ENCODE data around the gene UROC1. TPM values are rescaled to one million over a fixed set of nuclear protein-coding genes. Genes with fewer than 3 reads are reported as not detected.
A peak's percentile ranks its signal among the peaks of the same experiment; 100 is the strongest.

The UROC1 gene
- total and polyA plus RNA-seq, 4 experiments from 2014 or later: not detected

DNA sequence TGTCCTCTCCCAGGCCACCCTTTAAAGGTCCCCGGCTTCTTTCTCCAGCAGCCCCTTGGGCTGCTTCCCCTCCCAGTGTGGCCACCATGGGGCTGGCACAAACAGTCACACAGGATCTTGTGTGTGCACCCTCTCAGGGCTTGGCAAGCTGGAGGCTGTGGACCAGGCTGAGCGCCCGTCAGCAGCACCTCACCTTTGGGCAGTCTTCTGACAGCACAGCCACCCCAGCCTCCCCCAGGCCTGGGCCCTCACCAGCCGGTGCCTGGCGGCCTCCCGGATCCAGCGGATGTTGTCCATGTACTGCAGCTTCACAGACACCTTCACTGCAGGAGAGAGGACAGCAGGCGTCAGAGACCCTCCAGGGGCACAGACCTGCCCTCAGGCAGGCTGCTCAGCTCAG is 21.8 kb downstream of the UROC1 start:
- CTCF ChIA-PET (ENCODE audit: partially characterized antibody): interaction anchor here (1.1 kb wide), 1 partner anchor 16 kb away, joined by 3 read pairs; no protein-coding TSS in a partner anchor

DNA sequence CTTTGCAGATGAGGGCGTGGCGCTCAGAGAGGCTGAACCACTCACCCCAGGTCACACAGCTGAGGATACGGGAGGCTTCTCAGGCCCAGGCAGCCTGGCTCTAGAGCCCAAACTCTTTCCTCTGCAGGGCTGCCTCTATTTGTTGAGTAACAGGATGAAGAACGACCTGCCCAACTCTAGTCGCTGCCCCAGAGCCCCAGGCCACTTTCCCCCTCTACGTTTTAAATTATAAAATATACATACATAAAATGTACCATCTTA is 22.7 kb downstream of the UROC1 start:
- Mint-ChIP-seq H3K4me1 (peaks cover 0 to 4% (median 1%) of the 10 kb centered on the region in 4 donors), H3K27me3 (peaks cover 0 to 2% of the 10 kb centered on the region in 2 donors), H3K36me3 (no peaks in the 10 kb centered on the region), H3K9me3 (no peaks in the 10 kb centered on the region), H3K27ac (no peak overlapping the region), H3K4me3 (no peak overlapping the region)
- CTCF ChIA-PET (ENCODE audit: partially characterized antibody): no interaction called here
- no peaks in the 10 kb centered on the region for H3K36me3 ChIP-seq (ENCODE audit: insufficient read depth, low read length)
- POLR2A ChIA-PET (ENCODE audit: partially characterized antibody): no interaction called here
- no peak overlapping the region for H3K4me3 ChIP-seq (ENCODE audit: low read length in 2 of 2)
- H3K9me3 ChIP-seq (ENCODE audit: control insufficient read depth in 1 of 2, low read length in 2 of 2): no peaks in the 10 kb centered on the region
- H3K4me1 ChIP-seq (ENCODE audit: insufficient read depth, low read length): no peaks in the 10 kb centered on the region
- DNase-seq: no peak
- intact Hi-C loops (cut with micrococcal nuclease): no loop called here
- H3K27ac ChIP-seq (ENCODE audit: low read depth, low read length): no peak overlapping the region
- H3K27me3 ChIP-seq (ENCODE audit: insufficient read depth, low read length): no peaks in the 10 kb centered on the region

More for the DNA sequence above, 21.8 kb downstream of the UROC1 start:
- intact Hi-C loops (cut with micrococcal nuclease): no loop called here
- no peaks in the 10 kb centered on the region for H3K27me3 ChIP-seq (ENCODE audit: insufficient read depth, low read length)
- H3K36me3 Mint-ChIP-seq: no peaks in the 10 kb centered on the region
- H3K4me3 ChIP-seq (ENCODE audit: low read length in 2 of 2): no peak overlapping the region
- no peaks in the 10 kb centered on the region for H3K4me1 ChIP-seq (ENCODE audit: insufficient read depth, low read length)
- no peak overlapping the region for H3K27ac ChIP-seq (ENCODE audit: low read depth, low read length)
- no peak overlapping the region for H3K4me3 Mint-ChIP-seq
- peaks cover 0 to 2% of the 10 kb centered on the region in 2 donors for H3K27me3 Mint-ChIP-seq
- H3K27ac Mint-ChIP-seq: no peak overlapping the region
- no peaks in the 10 kb centered on the region for H3K36me3 ChIP-seq (ENCODE audit: insufficient read depth, low read length)
- no peak for DNase-seq
- H3K9me3 Mint-ChIP-seq: no peaks in the 10 kb centered on the region
- peaks cover 0 to 4% (median 1%) of the 10 kb centered on the region in 4 donors for H3K4me1 Mint-ChIP-seq
- POLR2A ChIA-PET (ENCODE audit: partially characterized antibody): no interaction called here
- no peaks in the 10 kb centered on the region for H3K9me3 ChIP-seq (ENCODE audit: control insufficient read depth in 1 of 2, low read length in 2 of 2)

DNA sequence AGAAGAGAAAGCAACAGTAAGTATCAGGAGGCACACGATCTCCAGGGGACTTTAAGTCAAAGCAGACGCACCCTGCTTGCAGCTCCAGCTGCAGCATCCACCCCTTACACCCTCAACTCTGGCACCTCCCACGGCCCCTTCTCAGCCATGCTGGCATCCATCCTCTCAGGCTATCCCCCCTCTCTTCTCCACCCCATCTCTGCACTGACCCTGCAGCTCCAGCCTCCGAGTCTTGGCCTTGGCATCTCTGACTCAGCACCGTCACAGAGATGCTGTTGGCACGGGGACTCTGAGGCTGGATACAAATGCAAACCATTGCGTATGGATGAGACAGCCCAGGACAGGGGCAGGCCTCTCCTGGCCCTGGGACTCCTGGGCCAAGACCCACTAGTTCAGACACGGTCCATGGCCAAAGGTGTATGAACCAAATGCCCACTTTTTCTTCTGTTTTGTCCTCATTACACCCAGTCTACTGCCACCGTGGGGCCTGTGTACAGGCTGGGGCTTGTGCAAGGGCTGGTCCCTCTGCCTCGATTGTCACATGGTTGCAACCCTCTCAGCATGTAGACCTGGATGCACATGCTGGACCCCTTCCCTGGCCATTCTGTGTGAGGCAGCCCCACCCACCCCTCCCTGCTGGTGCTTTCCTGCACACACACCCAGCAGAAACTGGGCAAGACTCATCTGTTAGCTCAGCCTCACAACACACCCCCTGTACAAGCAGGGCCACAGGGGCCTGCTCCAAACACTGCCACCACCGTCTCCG is 23.2 kb downstream of the UROC1 start:
- CTCF ChIA-PET (ENCODE audit: partially characterized antibody): no interaction called here
- no peak for DNase-seq
- H3K27me3 Mint-ChIP-seq: peaks cover 0 to 2% of the 10 kb centered on the region in 2 donors
- Histone ChIP-seq H3K4me3 (ENCODE audit: low read length in 2 of 2) (no peak overlapping the region), H3K27ac (ENCODE audit: low read depth, low read length) (no peak overlapping the region), H3K9me3 (ENCODE audit: control insufficient read depth in 1 of 2, low read length in 2 of 2) (no peaks in the 10 kb centered on the region), H3K27me3 (ENCODE audit: insufficient read depth, low read length) (no peaks in the 10 kb centered on the region), H3K4me1 (ENCODE audit: insufficient read depth, low read length) (no peaks in the 10 kb centered on the region), H3K36me3 (ENCODE audit: insufficient read depth, low read length) (no peaks in the 10 kb centered on the region)
- H3K27ac Mint-ChIP-seq: no peak overlapping the region
- no peaks in the 10 kb centered on the region for H3K9me3 Mint-ChIP-seq
- POLR2A ChIA-PET (ENCODE audit: partially characterized antibody): no interaction called here
- no peaks in the 10 kb centered on the region for H3K36me3 Mint-ChIP-seq
- H3K4me1 Mint-ChIP-seq: peaks cover 0 to 4% (median 1%) of the 10 kb centered on the region in 4 donors
- no peak overlapping the region for H3K4me3 Mint-ChIP-seq
- intact Hi-C loops (cut with micrococcal nuclease): no loop called here

DNA sequence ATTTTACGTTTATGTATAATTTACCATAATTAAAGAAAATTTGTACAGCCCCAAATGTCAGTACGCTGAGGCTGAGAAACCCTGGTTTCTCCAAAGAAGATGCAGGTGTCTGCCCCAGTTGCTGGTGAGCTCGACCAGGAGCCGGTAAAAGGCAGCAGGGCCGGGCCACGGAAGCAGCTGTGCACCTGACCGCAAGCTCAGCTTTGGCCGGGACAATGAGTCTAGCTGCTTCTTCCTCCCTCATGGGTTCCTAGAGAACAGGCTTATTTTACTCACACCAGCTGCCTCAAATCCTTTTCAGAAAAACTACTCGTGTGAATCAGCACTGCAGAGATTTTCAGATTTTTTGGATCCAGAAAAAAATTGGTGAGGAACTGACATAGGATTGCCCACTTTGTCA is 23.8 kb downstream of the UROC1 start:
- Mint-ChIP-seq H3K27ac (no peak overlapping the region), H3K27me3 (peaks cover 0 to 2% of the 10 kb centered on the region in 2 donors), H3K9me3 (no peaks in the 10 kb centered on the region), H3K4me3 (no peak overlapping the region), H3K36me3 (no peaks in the 10 kb centered on the region), H3K4me1 (peaks cover 0 to 4% (median 1%) of the 10 kb centered on the region in 4 donors)
- no peak for DNase-seq
- POLR2A ChIA-PET (ENCODE audit: partially characterized antibody): no interaction called here
- intact Hi-C loops (cut with micrococcal nuclease): no loop called here
- H3K4me3 ChIP-seq (ENCODE audit: low read length in 2 of 2): no peak overlapping the region
- H3K27ac ChIP-seq (ENCODE audit: low read depth, low read length): no peak overlapping the region
- CTCF ChIA-PET (ENCODE audit: partially characterized antibody): no interaction called here
- H3K27me3 ChIP-seq (ENCODE audit: insufficient read depth, low read length): no peaks in the 10 kb centered on the region
- no peaks in the 10 kb centered on the region for H3K36me3 ChIP-seq (ENCODE audit: insufficient read depth, low read length)
- no peaks in the 10 kb centered on the region for H3K9me3 ChIP-seq (ENCODE audit: control insufficient read depth in 1 of 2, low read length in 2 of 2)
- H3K4me1 ChIP-seq (ENCODE audit: insufficient read depth, low read length): no peaks in the 10 kb centered on the region

DNA sequence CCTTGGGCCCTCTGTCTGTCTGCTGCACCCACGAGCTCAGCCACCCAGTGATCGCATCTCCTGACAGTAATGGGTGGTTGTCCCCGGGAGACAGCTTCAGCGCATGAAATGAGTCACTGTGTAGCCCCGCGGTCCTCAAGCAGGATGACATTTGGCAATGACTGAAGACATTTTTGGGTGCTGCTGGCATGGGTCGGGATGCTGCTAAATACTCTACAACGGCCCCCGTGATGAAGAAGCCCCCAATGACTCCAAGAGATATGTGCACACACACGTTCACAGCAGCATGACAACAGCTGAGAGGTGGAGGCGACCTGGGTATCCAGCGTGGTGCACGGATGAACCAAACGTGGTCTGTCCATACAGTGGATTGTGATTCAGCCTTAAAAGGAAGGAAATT is 24.5 kb downstream of the UROC1 start:
- intact Hi-C loops (cut with micrococcal nuclease): no loop called here
- ChIA-PET POLR2A (ENCODE audit: partially characterized antibody) (no interaction called here), CTCF (ENCODE audit: partially characterized antibody) (interaction anchor here (0.6 kb wide), 1 partner anchor 1757 kb away, joined by 3 read pairs; no protein-coding TSS in a partner anchor)
- H3K36me3 Mint-ChIP-seq: no peaks in the 10 kb centered on the region
- peaks cover 0 to 2% of the 10 kb centered on the region in 2 donors for H3K27me3 Mint-ChIP-seq
- no peaks in the 10 kb centered on the region for H3K9me3 Mint-ChIP-seq
- no peaks in the 10 kb centered on the region for H3K36me3 ChIP-seq (ENCODE audit: insufficient read depth, low read length)
- H3K27me3 ChIP-seq (ENCODE audit: insufficient read depth, low read length): no peaks in the 10 kb centered on the region
- no peaks in the 10 kb centered on the region for H3K4me1 ChIP-seq (ENCODE audit: insufficient read depth, low read length)
- no peak for DNase-seq
- H3K27ac ChIP-seq (ENCODE audit: low read depth, low read length): no peak overlapping the region
- no peak overlapping the region for H3K4me3 Mint-ChIP-seq
- H3K4me3 ChIP-seq (ENCODE audit: low read length in 2 of 2): no peak overlapping the region
- peaks cover 0 to 4% (median 1%) of the 10 kb centered on the region in 4 donors for H3K4me1 Mint-ChIP-seq
- no peaks in the 10 kb centered on the region for H3K9me3 ChIP-seq (ENCODE audit: control insufficient read depth in 1 of 2, low read length in 2 of 2)
- H3K27ac Mint-ChIP-seq: no peak overlapping the region

DNA sequence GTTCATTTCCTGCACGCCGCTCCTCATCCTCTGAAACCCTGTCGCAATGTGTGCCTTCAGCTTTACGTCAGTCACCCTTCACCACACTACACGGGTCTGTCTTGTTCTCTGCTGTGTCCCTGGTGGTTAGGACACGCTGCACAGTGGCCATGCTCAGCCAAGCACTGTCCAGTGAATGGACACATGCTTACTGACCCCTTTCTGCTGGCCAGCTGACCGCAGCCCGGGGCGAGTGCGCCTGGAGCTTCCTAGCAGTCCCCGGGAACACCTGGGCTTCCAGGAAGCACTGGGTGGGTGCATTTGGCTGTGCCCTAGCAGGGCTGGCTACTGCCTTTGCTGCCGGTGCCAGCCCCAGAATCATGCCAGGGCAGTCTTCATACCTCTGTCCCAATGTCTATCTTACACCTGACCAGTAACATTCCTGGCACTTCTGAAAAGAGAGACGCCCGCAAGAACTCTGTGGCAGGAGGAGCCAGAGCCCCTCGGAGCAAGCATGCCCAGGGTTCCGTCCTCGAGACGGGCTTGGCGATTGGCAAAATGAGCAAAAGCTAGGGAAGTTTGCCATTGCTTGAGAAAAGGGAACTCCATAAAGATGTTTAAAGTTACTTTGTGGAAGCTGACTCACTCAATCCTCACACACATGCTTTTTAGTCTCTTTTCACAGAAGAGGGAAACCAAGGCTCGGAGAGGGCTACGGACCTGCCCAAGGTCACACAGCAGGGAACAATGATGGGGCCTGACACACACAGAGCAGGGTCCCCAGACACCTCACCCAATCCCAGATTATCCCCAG is 26.2 kb downstream of the UROC1 start:
- Mint-ChIP-seq H3K27me3 (peaks cover 0 to 2% of the 10 kb centered on the region in 2 donors), H3K4me1 (peaks cover 8 to 13% (median 9%) of the 10 kb centered on the region in 4 donors), H3K9me3 (no peaks in the 10 kb centered on the region), H3K27ac (no peak overlapping the region), H3K4me3 (no peak overlapping the region), H3K36me3 (no peaks in the 10 kb centered on the region)
- DNase-seq: no peak
- H3K4me3 ChIP-seq (ENCODE audit: low read length in 2 of 2): no peak overlapping the region
- POLR2A ChIA-PET (ENCODE audit: partially characterized antibody): no interaction called here
- peaks cover 8% of the 10 kb centered on the region for H3K4me1 ChIP-seq (ENCODE audit: insufficient read depth, low read length)
- no peaks in the 10 kb centered on the region for H3K36me3 ChIP-seq (ENCODE audit: insufficient read depth, low read length)
- H3K9me3 ChIP-seq (ENCODE audit: control insufficient read depth in 1 of 2, low read length in 2 of 2): no peaks in the 10 kb centered on the region
- intact Hi-C loops (cut with micrococcal nuclease): no loop called here
- CTCF ChIA-PET (ENCODE audit: partially characterized antibody): no interaction called here
- no peak overlapping the region for H3K27ac ChIP-seq (ENCODE audit: low read depth, low read length)
- no peaks in the 10 kb centered on the region for H3K27me3 ChIP-seq (ENCODE audit: insufficient read depth, low read length)

DNA sequence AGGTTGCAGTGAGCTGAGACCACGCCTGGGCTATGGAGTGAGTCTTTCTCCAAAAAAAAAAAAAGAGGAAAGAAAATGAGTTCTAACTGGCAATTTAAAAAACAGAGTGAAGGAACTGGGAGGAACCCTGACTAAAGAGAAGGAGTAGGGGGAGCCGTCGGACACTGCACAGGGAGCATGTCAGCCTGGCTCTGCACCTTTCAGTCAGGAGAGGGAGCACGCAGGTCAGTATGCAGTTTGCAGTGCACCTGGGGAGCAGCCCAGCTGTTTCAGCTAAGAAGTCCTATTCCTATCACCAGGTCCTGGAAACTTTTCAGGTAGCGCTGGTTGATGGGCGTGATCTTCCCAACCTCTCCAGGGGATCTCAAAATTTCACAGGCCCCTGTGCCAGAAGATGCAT is 27.0 kb downstream of the UROC1 start:
- peaks cover 0 to 2% of the 10 kb centered on the region in 2 donors for H3K27me3 Mint-ChIP-seq
- POLR2A ChIA-PET (ENCODE audit: partially characterized antibody): no interaction called here
- peaks cover 10 to 15% (median 12%) of the 10 kb centered on the region in 4 donors for H3K4me1 Mint-ChIP-seq

More for the DNA sequence above, 27.0 kb downstream of the UROC1 start:
- no peaks in the 10 kb centered on the region for H3K9me3 ChIP-seq (ENCODE audit: control insufficient read depth in 1 of 2, low read length in 2 of 2)
- CTCF ChIA-PET (ENCODE audit: partially characterized antibody): interaction anchor here (0.7 kb wide), 1 partner anchor 1053 kb away, joined by 3 read pairs; no protein-coding TSS in a partner anchor
- H3K4me3 ChIP-seq (ENCODE audit: low read length in 2 of 2): no peak overlapping the region
- peaks cover 8% of the 10 kb centered on the region for H3K4me1 ChIP-seq (ENCODE audit: insufficient read depth, low read length)
- H3K36me3 ChIP-seq (ENCODE audit: insufficient read depth, low read length): no peaks in the 10 kb centered on the region
- H3K4me3 Mint-ChIP-seq: no peak overlapping the region
- H3K27me3 ChIP-seq (ENCODE audit: insufficient read depth, low read length): no peaks in the 10 kb centered on the region
- no peaks in the 10 kb centered on the region for H3K36me3 Mint-ChIP-seq
- no peaks in the 10 kb centered on the region for H3K9me3 Mint-ChIP-seq
- no peak for DNase-seq
- intact Hi-C loops (cut with micrococcal nuclease): no loop called here
- no peak overlapping the region for H3K27ac ChIP-seq (ENCODE audit: low read depth, low read length)
- peak overlapping the region in 1 of 7 donors; percentile 25 for H3K27ac Mint-ChIP-seq

All from CD4-positive, alpha-beta memory T cell (primary cell).